ENCODE data around the gene CCSER2. TPM values are rescaled to one million over a fixed set of nuclear protein-coding genes. Genes with fewer than 3 reads are reported as not detected.

CCSER2 gene
- polyA plus RNA-seq, 1 of the 3 experiments (the other 2 are of a cell fraction): 8.5 TPM

DNA sequence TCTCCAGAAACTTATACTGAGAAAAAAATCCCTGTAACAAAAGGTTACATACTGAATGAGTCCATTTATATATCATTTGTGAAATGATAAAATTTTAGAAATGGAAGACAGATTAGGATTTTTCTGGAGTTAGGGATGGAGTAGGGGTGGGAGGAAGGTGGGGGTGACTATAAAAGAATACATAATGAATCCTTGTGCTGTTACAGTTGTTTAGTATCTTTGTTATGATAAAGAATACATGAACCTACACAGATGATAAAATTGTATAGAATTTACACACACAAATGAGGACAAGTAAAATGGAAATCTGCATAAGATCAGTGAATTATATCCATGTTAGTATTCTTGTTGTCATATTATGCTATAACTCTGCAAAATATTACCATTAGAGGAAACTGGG, 41.7 kb upstream of the CCSER2 start:
- no peaks in the 10 kb centered on the region for H3K36me3 ChIP-seq (replicated peaks in 1 of 2; ENCODE audit: control insufficient read depth in 1 of 2, insufficient read depth in 2 of 2, low read length in 1 of 2)
- TF ChIP-seq RFX5 (IDR thresholded peaks at IDR 0.05; ENCODE audit: low read length): no peak
- TF ChIP-seq POLR2AphosphoS5 (IDR thresholded peaks at IDR 0.05; ENCODE audit: low read depth, low read length): no peak
- TF ChIP-seq, protein P1, sequence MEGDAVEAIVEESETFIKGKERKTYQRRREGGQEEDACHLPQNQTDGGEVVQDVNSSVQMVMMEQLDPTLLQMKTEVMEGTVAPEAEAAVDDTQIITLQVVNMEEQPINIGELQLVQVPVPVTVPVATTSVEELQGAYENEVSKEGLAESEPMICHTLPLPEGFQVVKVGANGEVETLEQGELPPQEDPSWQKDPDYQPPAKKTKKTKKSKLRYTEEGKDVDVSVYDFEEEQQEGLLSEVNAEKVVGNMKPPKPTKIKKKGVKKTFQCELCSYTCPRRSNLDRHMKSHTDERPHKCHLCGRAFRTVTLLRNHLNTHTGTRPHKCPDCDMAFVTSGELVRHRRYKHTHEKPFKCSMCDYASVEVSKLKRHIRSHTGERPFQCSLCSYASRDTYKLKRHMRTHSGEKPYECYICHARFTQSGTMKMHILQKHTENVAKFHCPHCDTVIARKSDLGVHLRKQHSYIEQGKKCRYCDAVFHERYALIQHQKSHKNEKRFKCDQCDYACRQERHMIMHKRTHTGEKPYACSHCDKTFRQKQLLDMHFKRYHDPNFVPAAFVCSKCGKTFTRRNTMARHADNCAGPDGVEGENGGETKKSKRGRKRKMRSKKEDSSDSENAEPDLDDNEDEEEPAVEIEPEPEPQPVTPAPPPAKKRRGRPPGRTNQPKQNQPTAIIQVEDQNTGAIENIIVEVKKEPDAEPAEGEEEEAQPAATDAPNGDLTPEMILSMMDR (IDR thresholded peaks at IDR 0.05): no peak
- TF ChIP-seq, protein P2, sequence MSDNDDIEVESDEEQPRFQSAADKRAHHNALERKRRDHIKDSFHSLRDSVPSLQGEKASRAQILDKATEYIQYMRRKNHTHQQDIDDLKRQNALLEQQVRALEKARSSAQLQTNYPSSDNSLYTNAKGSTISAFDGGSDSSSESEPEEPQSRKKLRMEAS (IDR thresholded peaks at IDR 0.05; ENCODE audit: low read depth): no peak
- TF ChIP-seq FOXJ3 (CRISPR knock-in tag; IDR thresholded peaks at IDR 0.05): no peak
- no peak for TF ChIP-seq TEAD4 (IDR thresholded peaks at IDR 0.05; ENCODE audit: borderline replicate concordance, insufficient read depth)
- no peak for TF ChIP-seq JUND (IDR thresholded peaks at IDR 0.05)
- TF ChIP-seq TAF1 (IDR thresholded peaks at IDR 0.05; ENCODE audit: borderline replicate concordance, low read depth, low read length): no peak
- TF ChIP-seq, protein P3, sequence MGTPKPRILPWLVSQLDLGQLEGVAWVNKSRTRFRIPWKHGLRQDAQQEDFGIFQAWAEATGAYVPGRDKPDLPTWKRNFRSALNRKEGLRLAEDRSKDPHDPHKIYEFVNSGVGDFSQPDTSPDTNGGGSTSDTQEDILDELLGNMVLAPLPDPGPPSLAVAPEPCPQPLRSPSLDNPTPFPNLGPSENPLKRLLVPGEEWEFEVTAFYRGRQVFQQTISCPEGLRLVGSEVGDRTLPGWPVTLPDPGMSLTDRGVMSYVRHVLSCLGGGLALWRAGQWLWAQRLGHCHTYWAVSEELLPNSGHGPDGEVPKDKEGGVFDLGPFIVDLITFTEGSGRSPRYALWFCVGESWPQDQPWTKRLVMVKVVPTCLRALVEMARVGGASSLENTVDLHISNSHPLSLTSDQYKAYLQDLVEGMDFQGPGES (IDR thresholded peaks at IDR 0.05; ENCODE audit: low read depth, low read length): no peak
- no peak for TF ChIP-seq ELF1 (IDR thresholded peaks at IDR 0.05)
- TF ChIP-seq GATA2 (CRISPR knock-in tag; IDR thresholded peaks at IDR 0.05): no peak
- TF ChIP-seq NRF1 (IDR thresholded peaks at IDR 0.05; ENCODE audit: low read depth, low read length): no peak
- TF ChIP-seq SMC3 (IDR thresholded peaks at IDR 0.05; ENCODE audit: low read depth, low read length): no peak
- TF ChIP-seq, protein P4, sequence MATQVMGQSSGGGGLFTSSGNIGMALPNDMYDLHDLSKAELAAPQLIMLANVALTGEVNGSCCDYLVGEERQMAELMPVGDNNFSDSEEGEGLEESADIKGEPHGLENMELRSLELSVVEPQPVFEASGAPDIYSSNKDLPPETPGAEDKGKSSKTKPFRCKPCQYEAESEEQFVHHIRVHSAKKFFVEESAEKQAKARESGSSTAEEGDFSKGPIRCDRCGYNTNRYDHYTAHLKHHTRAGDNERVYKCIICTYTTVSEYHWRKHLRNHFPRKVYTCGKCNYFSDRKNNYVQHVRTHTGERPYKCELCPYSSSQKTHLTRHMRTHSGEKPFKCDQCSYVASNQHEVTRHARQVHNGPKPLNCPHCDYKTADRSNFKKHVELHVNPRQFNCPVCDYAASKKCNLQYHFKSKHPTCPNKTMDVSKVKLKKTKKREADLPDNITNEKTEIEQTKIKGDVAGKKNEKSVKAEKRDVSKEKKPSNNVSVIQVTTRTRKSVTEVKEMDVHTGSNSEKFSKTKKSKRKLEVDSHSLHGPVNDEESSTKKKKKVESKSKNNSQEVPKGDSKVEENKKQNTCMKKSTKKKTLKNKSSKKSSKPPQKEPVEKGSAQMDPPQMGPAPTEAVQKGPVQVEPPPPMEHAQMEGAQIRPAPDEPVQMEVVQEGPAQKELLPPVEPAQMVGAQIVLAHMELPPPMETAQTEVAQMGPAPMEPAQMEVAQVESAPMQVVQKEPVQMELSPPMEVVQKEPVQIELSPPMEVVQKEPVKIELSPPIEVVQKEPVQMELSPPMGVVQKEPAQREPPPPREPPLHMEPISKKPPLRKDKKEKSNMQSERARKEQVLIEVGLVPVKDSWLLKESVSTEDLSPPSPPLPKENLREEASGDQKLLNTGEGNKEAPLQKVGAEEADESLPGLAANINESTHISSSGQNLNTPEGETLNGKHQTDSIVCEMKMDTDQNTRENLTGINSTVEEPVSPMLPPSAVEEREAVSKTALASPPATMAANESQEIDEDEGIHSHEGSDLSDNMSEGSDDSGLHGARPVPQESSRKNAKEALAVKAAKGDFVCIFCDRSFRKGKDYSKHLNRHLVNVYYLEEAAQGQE (IDR thresholded peaks at IDR 0.05; ENCODE audit: low read depth, low read length): no peak
- TF ChIP-seq CHD2 (IDR thresholded peaks at IDR 0.05; ENCODE audit: low read length, partially characterized antibody): no peak
- TF ChIP-seq, protein P5, sequence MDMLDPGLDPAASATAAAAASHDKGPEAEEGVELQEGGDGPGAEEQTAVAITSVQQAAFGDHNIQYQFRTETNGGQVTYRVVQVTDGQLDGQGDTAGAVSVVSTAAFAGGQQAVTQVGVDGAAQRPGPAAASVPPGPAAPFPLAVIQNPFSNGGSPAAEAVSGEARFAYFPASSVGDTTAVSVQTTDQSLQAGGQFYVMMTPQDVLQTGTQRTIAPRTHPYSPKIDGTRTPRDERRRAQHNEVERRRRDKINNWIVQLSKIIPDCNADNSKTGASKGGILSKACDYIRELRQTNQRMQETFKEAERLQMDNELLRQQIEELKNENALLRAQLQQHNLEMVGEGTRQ (IDR thresholded peaks at IDR 0.05; ENCODE audit: borderline replicate concordance, low read depth, low read length): no peak
- no peak for TF ChIP-seq MEF2A (IDR thresholded peaks at IDR 0.05; ENCODE audit: borderline replicate concordance, low read depth)
- ChIA-PET CTCF (no interaction called here), POLR2A (no interaction called here)
- no peak overlapping the region for H3K4me2 ChIP-seq
- H2AFZ ChIP-seq (ENCODE audit: low read depth): no peak overlapping the region
- H4K20me1 ChIP-seq (ENCODE audit: insufficient read depth): no peaks in the 10 kb centered on the region
- no peaks in the 10 kb centered on the region for H3K9me3 ChIP-seq
- H3K9me2 ChIP-seq: no peaks in the 10 kb centered on the region
- H3K4me1 ChIP-seq (ENCODE audit: control insufficient read depth in 1 of 2, insufficient read depth in 2 of 2, low read depth in 1 of 2, low read length in 1 of 2): no peaks in the 10 kb centered on the region; a peak in 1 of 4 replicates
- no peak overlapping the region for H3K27ac ChIP-seq (ENCODE audit: low read depth in 2 of 2, low read length in 1 of 2)
- no peaks in the 10 kb centered on the region for H3K79me2 ChIP-seq (ENCODE audit: insufficient read depth)
- no peaks in the 10 kb centered on the region for H3F3A ChIP-seq (replicated peaks; ENCODE audit: insufficient read depth)
- H3K4me3 ChIP-seq (ENCODE audit: low read depth in 2 of 2, low read length in 1 of 2): no peak overlapping the region
- H3K27me3 ChIP-seq (ENCODE audit: insufficient read depth): no peaks in the 10 kb centered on the region; the same call in 1 of the 2 replicates
- H3K9ac ChIP-seq: no peak overlapping the region
- no peak for DNase-seq

Measured in SK-N-SH (cell line).